HG02970 (cell line): ENCODE measurements around the gene BDNF.

Source experiments
- ATAC-seq: cut with Tn5 transposase; IDR thresholded peaks from one replicate; pipeline ENCODE4 v1.9.1; 2021; ENCODE audit warnings: mild to moderate bottlenecking, moderate library complexity, moderate number of reproducible peaks; ENCODE audit not compliant: unreplicated experiment, low FRiP score

BDNF gene

GRCh38 chr11:27707676-27708075 is 7.4 kb upstream of the BDNF start:
- no peak for ATAC-seq

GRCh38 chr11:27705873-27706820 is 5.9 kb upstream of the BDNF start:
- ATAC-seq = no peak

- no peak for ATAC-seq
These were observed 3.2 kb upstream of the BDNF start for GRCh38 chr11:27703481-27703880.

DNA sequence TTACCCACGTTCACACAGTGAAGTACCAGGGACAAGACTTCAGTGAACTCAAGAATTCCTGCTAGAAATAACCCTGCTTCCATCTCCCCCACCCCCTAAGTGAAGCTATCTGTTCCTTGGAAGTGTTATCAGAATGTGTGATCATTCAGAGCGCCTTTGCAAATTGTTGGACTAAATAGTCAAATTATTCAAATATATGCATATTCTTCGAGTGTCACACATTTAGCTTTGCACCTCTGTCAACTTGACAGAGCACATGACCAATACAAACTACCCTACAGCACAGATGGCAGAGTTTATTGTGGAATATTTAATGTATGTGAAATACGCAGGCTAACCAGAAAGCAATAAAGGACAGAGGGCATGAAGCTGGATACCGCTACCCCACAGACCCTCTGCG is 2.6 kb upstream of the BDNF start:
- ATAC-seq = no peak

DNA sequence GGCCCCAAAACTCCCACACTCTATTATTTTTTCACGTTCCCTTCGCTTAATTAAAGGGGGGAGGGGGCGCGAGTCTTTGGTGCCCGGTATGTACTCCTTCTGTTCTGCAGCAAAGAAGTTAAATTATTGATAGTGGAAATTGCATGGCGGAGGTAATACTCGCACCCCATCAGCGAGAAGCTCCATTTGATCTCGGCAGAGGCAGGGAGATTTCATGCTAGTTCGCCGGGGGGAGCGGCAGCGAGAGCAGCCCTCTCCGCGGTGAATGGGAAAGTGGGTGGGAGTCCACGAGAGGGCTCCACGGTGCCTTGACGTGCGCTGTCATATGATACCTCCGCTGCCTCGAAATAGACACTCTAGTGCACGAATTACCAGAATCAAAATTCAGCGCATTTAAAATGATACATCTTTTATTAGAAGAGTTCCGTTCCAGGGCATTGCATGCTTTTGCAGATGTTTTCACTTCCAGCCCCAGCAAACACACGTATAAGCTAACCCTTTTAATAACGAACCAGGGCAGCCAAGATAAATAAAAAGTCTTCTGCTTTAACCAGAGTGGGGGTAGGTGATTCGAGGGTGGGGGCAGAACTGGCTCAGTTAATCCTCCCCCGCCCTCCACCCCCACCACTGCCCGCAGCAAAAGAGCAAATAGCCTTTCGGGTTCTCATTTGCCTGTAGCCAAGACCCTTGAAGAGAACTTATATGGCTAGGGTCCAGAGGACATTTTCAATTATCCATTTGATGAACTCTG is 1.3 kb upstream of the BDNF start:
- ATAC-seq = no peak

- no peak for ATAC-seq
These were observed 317 bp downstream of the BDNF start for GRCh38 chr11:27699926-27700350.

DNA sequence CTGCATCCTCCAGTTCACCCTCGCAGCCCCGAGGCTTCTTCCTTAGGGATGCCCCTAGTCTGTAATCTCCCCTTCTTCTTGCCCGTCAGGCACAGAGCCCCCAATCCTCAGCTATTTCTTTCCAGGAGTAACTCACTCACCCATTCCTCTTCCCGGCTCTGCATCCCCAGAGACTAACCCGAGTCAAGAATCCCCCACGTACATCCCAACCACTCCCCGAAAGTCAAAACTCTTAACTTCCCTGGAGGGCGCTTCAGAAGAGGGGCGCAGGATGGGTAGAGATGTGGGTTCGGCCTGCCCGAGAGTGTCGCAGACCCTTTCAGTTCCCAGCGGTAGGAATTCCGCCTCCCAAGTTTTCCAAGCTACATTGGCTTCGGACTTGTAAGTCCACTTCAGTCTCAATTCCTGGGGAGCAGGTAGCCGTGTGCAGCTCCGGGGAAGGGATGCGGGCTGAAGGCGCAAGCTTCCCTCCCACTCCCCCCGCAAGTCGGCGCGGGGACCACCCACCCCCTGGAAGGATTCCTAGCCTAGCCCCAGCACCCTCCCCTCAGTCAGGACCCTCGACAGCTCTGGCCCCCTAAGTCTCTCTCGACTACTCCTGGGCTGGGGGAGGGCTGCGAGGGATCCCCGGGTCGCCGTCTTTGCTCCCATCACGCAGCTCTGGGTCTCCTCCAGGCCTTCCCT is 871 bp downstream of the BDNF start:
- no peak for ATAC-seq

DNA sequence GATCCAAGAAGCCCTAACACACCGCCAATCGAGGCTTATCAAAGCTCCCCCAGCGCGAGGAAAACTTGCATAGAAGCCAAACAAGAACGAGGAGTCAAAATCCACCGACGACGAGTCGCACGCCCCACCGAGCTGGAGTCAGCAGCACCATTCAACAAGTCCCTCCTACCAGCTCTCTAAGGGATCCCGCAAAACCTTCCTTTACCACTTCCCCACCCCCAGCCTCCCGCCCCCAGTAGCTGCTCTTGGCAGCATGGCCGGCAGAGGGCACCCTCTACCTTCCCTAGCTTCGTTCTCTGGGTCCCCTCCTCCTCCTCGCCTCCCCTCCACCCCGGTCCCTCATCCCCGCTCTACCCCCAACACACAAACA is 1.4 kb downstream of the BDNF start:
- peak; percentile 57 for ATAC-seq

GRCh38 chr11:27697679-27698275 is 2.5 kb downstream of the BDNF start:
- ATAC-seq = no peak

DNA sequence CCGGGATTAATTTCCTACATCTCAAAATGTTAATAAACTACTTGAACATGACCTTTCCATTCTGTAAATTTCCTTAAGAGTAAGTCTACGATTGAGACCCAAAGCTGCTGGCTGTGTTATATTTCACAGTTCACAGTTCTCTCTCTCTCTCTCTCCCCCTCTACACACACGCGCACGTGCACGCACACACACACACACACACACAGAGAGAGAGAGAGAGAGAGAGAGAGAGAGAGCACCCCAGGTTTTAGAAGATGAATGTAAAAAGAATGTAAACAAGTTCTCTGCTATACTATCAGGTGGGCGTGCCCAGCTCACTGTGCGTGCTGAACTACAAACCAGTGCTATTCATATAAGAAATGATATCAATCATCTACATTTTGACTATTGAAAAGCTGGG is 3.3 kb downstream of the BDNF start:
- no peak for ATAC-seq

DNA sequence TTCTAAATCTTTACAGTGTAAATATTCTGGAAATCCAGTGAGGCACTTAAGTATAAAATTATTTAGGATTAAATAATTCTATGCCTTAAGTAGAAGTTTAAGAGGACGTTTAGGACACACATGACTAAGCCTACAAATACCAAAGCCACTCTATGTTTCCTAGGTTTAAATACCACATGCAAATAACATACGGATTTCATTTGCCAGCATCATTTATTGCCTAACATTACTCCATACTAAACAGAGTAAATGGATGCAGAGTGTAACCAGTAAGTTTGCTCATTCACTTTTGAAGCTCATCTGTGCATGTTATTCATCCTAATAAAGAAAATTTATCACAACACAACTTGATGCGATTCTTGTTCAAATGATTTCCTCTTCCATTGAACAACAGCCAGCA is 4.1 kb downstream of the BDNF start:
- ATAC-seq = no peak

DNA sequence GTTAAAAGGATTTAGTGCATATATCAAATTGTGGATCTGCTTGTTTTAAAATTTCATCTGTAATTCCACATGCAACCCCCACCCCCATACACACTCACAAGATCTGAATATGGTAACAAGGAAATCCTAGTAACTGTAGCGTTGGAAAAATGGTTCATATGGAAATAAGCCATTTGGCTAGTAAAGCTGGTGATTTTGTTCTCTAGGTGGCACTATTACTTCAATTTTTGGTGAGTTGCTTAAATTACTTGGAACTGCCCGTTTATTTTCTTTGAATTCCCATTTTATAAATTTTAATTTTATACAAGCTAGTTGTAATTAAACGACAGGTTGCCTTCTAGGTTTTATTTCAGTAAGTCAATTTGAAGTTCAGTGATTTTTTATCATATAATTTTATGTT is 5.3 kb downstream of the BDNF start:
- ATAC-seq = no peak

DNA sequence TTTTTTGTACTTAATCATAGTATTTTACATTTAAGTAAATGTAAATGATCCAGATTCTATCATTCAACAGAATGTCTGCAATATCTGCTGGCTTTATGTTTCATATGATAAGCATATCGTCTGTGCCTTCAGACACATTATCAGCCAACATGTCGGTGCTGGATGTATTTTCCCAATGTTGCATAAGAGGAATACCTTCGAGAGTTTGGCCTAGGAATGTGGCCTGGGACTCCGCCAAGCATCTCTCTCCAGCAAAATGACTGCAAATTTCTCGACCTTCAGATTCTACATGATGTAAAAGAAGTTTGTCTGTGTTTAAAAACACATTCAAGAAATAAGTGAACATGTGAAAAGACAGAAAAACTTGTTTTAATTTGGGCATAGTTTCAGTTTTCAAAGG is 6.9 kb downstream of the BDNF start:
- no peak for ATAC-seq

GRCh38 chr11:27692781-27693180 is 7.5 kb downstream of the BDNF start:
- ATAC-seq = no peak

GRCh38 chr11:27688076-27688475 is 12.2 kb downstream of the BDNF start:
- ATAC-seq = no peak

GRCh38 chr11:27681664-27682063 is 18.6 kb downstream of the BDNF start:
- ATAC-seq = no peak

GRCh38 chr11:27679136-27680015 is 20.9 kb downstream of the BDNF start:
- no peak for ATAC-seq

GRCh38 chr11:27678242-27678641 is 22.0 kb downstream of the BDNF start:
- ATAC-seq = no peak

- ATAC-seq = no peak
These were observed 23.1 kb downstream of the BDNF start for GRCh38 chr11:27677108-27677507.
